Fibroblast of lung (primary cell): ENCODE data around the gene IL16. TPM values are rescaled to one million over a fixed set of nuclear protein-coding genes. Genes with fewer than 3 reads are reported as not detected.

Source experiments
- DNase-seq, 2 donors: peaks; one replicate each; pipeline versions ENCODE4 v3.0.0 to v3.0.0-alpha.2; 2010; ENCODE audit warnings: low read depth in 2 of 2
- H2AFZ ChIP-seq: 2 replicates; pipeline ENCODE4 v1.5.1; 2012; ENCODE audit warnings: low read length, control low read depth, inconsistent platforms
- H3K27ac ChIP-seq: 2 replicates; pipeline ENCODE4 v1.5.1; 2011; ENCODE audit warnings: low read length, control low read depth; ENCODE audit not compliant: insufficient read depth
- H3K27me3 ChIP-seq: 2 replicates; pipeline ENCODE4 v1.5.1; 2011; ENCODE audit warnings: mild to moderate bottlenecking, low read length; ENCODE audit not compliant: control insufficient read depth, insufficient read depth
- H3K36me3 ChIP-seq: 2 replicates; pipeline ENCODE4 v1.5.1; 2011; ENCODE audit warnings: low read length; ENCODE audit not compliant: control insufficient read depth, insufficient read depth
- H3K4me1 ChIP-seq: 2 replicates; pipeline ENCODE4 v1.5.1; 2011; ENCODE audit warnings: low read length; ENCODE audit not compliant: control insufficient read depth, insufficient read depth; ENCODE audit errors: extremely low read depth
- H3K4me2 ChIP-seq: 2 replicates; pipeline ENCODE4 v1.5.1; 2011; ENCODE audit warnings: low read length, control low read depth; ENCODE audit not compliant: insufficient read depth; ENCODE audit errors: extremely low read depth
- H3K4me3 ChIP-seq, 4 experiments: fragments of 200-600 bp in 1 of 4; sonication (generic) in 1 of 4; replicated peaks in 1 of 4; 2 replicates each; pipeline ENCODE4 v1.5.1; 2011 to 2016; ENCODE audit warnings: low read length in 4 of 4, low read depth in 3 of 4, mild to moderate bottlenecking in 3 of 4, control low read depth in 2 of 4, inconsistent platforms in 1 of 4, mixed read lengths in 1 of 4; ENCODE audit not compliant: insufficient read depth in 1 of 4; ENCODE audit errors: control extremely low read depth in 1 of 4
- H3K79me2 ChIP-seq: 2 replicates; pipeline ENCODE4 v1.5.1; 2012; ENCODE audit warnings: mild to moderate bottlenecking, low read length, inconsistent platforms; ENCODE audit not compliant: control insufficient read depth, insufficient read depth
- H3K9ac ChIP-seq: 2 replicates; pipeline ENCODE4 v1.5.1; 2011; ENCODE audit warnings: mild to moderate bottlenecking, low read length, control low read depth; ENCODE audit not compliant: insufficient read depth
- H3K9me3 ChIP-seq: 2 replicates; pipeline ENCODE4 v1.5.1; 2012; ENCODE audit warnings: low read depth, low read length; ENCODE audit not compliant: control insufficient read depth, insufficient read depth
- H4K20me1 ChIP-seq: 2 replicates; pipeline ENCODE4 v1.5.1; 2011; ENCODE audit warnings: low read length; ENCODE audit not compliant: control insufficient read depth, insufficient read depth; ENCODE audit errors: extremely low read depth
- CTCF ChIP-seq, 2 donors: IDR thresholded peaks in 1 of 2; conservative IDR thresholded peaks in 1 of 2; 1 replicate in 1 of 2; 2 replicates in 1 of 2; pipeline ENCODE4 v1.5.1; 2011 to 2012; ENCODE audit warnings: low read length in 2 of 2, control low read depth in 1 of 2, inconsistent platforms in 1 of 2, low read depth in 1 of 2, mild to moderate bottlenecking in 1 of 2
- EZH2 ChIP-seq: IDR thresholded peaks from 2 replicates; pipeline ENCODE4 v1.5.1; 2012; ENCODE audit warnings: low read length, control low read depth, mild to moderate bottlenecking; ENCODE audit errors: missing control alignments
- polyA plus RNA-seq, 2 donors: library from polyadenylated mRNA; depleted of rRNA in 1 of 2; stranded (reverse) in 1 of 2; unstranded in 1 of 2; fragments of >200 nt; gene quantifications; 2 replicates each; pipeline ENCODE4 v1.2.1, GENCODE V29; 2011 to 2012; ENCODE audit warnings: missing spikeins in 1 of 2
- total RNA-seq: library from RNA; depleted of rRNA; stranded (reverse); fragments of >200 nt; gene quantifications from 2 replicates; pipeline ENCODE4 v1.2.1, GENCODE V29; 2014

The IL16 gene
- total and polyA plus RNA-seq, 2 donors (not counting 1 experiment from before 2014, with no cell fraction given), result 0.96 to 5.0 TPM

GRCh38 chr15:81263477-81263876 lies 66.8 kb downstream of the IL16 start:
- H3K4me2 ChIP-seq, result no peak overlapping the region
- H2AFZ ChIP-seq, result no peak overlapping the region
- no peaks in the 10 kb centered on the region for H3K9me3 ChIP-seq
- H3K27ac ChIP-seq, result no peak overlapping the region
- H3K27me3 ChIP-seq, result no peaks in the 10 kb centered on the region
- no peak overlapping the region for H3K4me3 ChIP-seq
- TF ChIP-seq CTCF (conservative IDR thresholded peaks at IDR 0.05 in 1 of 2, IDR thresholded peaks at IDR 0.05 in 1 of 2; ENCODE audit: low read depth in 1 of 2, low read length in 2 of 2) (no peak), EZH2 (no peak)
- H3K9ac ChIP-seq, result no peak overlapping the region
- no peaks in the 10 kb centered on the region for H3K36me3 ChIP-seq
- no peaks in the 10 kb centered on the region for H3K79me2 ChIP-seq
- H4K20me1 ChIP-seq, result no peaks in the 10 kb centered on the region
- peaks cover 4% of the 10 kb centered on the region for H3K4me1 ChIP-seq
- no peak for DNase-seq

- Histone ChIP-seq H3K9me3 (no peaks in the 10 kb centered on the region), H3K27me3 (no peaks in the 10 kb centered on the region), H3K4me1 (peaks cover 4% of the 10 kb centered on the region), H3K4me3 (no peak overlapping the region), H3K36me3 (no peaks in the 10 kb centered on the region), H2AFZ (no peak overlapping the region), H3K79me2 (no peaks in the 10 kb centered on the region), H3K27ac (no peak overlapping the region), H3K9ac (no peak overlapping the region), H4K20me1 (no peaks in the 10 kb centered on the region), H3K4me2 (no peak overlapping the region)
- TF ChIP-seq CTCF (conservative IDR thresholded peaks at IDR 0.05 in 1 of 2, IDR thresholded peaks at IDR 0.05 in 1 of 2; ENCODE audit: low read depth in 1 of 2, low read length in 2 of 2) (no peak), EZH2 (no peak)
- DNase-seq, result no peak
Observed at GRCh38 chr15:81264072-81264857, 67.6 kb downstream of the IL16 start.

GRCh38 chr15:81265256-81265943 lies 68.7 kb downstream of the IL16 start:
- Histone ChIP-seq H3K79me2 (no peaks in the 10 kb centered on the region), H2AFZ (no peak overlapping the region), H3K9me3 (no peaks in the 10 kb centered on the region), H3K4me1 (peaks cover 4% of the 10 kb centered on the region), H3K27ac (no peak overlapping the region), H3K4me3 (peak overlapping the region in 1 of 4 experiments; percentile 22), H3K27me3 (no peaks in the 10 kb centered on the region), H3K36me3 (no peaks in the 10 kb centered on the region), H4K20me1 (no peaks in the 10 kb centered on the region), H3K4me2 (peak overlapping the region; percentile 77), H3K9ac (no peak overlapping the region)
- TF ChIP-seq EZH2 (no peak), CTCF (conservative IDR thresholded peaks at IDR 0.05 in 1 of 2, IDR thresholded peaks at IDR 0.05 in 1 of 2; ENCODE audit: low read depth in 1 of 2, low read length in 2 of 2) (no peak)
- no peak for DNase-seq
